ENCODE measurements around the gene SLITRK6. TPM values are rescaled to one million over a fixed set of nuclear protein-coding genes. Genes with fewer than 3 reads are reported as not detected.
"Not testable (repeated sequence)": the region's sequence is repeated elsewhere in the genome, so short reads cannot be mapped to it uniquely, and the experiment has no call there.

The SLITRK6 gene
- total RNA-seq, 1 donor from 2014 or later = 0.93 TPM

DNA sequence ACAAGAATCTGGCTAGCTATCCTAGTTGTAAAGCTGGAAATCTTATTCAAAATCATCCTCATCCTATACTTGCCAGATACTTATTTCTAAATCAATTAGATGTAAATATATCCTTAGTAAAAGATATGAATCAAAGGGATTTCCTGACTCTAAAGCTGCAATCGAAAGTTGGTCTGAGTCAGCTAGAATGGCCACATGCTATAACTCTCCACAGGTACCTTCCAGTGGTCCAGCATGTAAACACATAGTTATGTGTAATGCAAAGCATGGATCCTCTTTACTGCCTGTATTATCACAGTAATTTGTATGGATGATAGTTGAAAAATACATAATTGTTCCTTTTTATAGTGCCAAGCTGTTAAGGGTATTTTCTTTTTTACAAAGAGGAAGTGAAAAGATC is 27.4 kb downstream of the SLITRK6 start:
- Histone ChIP-seq H3K27me3 (ENCODE audit: low read depth) (no peaks in the 10 kb centered on the region), H3K9me3 (replicated peaks) (peaks cover 6% of the 10 kb centered on the region), H3K27ac (replicated peaks) (no peak overlapping the region), H3K4me1 (no peaks in the 10 kb centered on the region), H3K36me3 (no peaks in the 10 kb centered on the region), H3K4me3 (no peak overlapping the region)
- TF ChIP-seq, protein P1, sequence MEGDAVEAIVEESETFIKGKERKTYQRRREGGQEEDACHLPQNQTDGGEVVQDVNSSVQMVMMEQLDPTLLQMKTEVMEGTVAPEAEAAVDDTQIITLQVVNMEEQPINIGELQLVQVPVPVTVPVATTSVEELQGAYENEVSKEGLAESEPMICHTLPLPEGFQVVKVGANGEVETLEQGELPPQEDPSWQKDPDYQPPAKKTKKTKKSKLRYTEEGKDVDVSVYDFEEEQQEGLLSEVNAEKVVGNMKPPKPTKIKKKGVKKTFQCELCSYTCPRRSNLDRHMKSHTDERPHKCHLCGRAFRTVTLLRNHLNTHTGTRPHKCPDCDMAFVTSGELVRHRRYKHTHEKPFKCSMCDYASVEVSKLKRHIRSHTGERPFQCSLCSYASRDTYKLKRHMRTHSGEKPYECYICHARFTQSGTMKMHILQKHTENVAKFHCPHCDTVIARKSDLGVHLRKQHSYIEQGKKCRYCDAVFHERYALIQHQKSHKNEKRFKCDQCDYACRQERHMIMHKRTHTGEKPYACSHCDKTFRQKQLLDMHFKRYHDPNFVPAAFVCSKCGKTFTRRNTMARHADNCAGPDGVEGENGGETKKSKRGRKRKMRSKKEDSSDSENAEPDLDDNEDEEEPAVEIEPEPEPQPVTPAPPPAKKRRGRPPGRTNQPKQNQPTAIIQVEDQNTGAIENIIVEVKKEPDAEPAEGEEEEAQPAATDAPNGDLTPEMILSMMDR (IDR thresholded peaks at IDR 0.05; ENCODE audit: borderline replicate concordance) = no peak
- intact Hi-C loops (cut with micrococcal nuclease) = no loop called here
- no peak for DNase-seq

DNA sequence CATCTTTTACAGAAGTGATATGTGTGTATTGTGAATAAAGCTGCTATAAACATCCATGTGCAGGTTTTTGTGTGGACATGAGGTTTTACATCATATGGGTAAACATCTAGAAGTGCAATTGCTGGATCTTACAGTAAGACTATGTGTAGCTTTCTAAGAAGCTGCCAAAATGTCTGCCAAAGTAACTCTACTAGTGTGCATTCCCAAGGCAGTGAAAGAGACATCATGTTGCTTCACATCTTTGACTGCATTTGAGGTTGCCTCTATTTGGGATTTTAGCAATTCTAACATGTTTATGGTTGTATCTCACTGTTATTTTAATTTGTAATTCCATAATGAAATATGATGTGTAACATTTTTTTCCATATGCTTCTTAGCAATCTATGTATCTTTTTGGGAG is 30.3 kb downstream of the SLITRK6 start:
- Histone ChIP-seq H3K27ac (replicated peaks) (no peak overlapping the region), H3K9me3 (replicated peaks) (peaks cover 3% of the 10 kb centered on the region), H3K36me3 (no peaks in the 10 kb centered on the region), H3K4me1 (no peaks in the 10 kb centered on the region), H3K27me3 (ENCODE audit: low read depth) (no peaks in the 10 kb centered on the region), H3K4me3 (no peak overlapping the region)
- TF ChIP-seq, protein P1 (IDR thresholded peaks at IDR 0.05; ENCODE audit: borderline replicate concordance) = no peak
- DNase-seq = no peak
- intact Hi-C loops (cut with micrococcal nuclease) = no loop called here

DNA sequence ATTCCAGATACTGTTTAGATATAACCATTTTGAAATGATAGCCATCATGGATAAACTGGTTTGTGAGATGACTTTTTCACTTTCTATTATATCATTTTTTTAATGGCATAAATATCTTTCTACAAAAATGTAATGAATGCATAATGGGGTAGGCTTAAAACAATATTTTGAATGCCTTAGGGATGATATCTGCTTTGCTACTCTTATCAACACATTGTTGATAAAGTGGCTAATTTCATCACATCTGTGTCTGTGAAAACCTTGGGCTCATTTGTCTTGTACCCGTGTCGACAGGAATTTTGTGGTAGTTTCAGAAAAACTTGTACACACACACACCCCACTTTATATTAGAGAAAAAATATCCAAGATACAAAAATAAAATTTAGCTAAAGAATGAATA is 44.1 kb downstream of the SLITRK6 start:
- no peaks in the 10 kb centered on the region for H3K36me3 ChIP-seq
- H3K9me3 ChIP-seq (replicated peaks) = no peaks in the 10 kb centered on the region
- intact Hi-C loops (cut with micrococcal nuclease) = no loop called here
- TF ChIP-seq, protein P1 (IDR thresholded peaks at IDR 0.05; ENCODE audit: borderline replicate concordance) = no peak
- no peak overlapping the region for H3K4me3 ChIP-seq
- no peaks in the 10 kb centered on the region for H3K27me3 ChIP-seq (ENCODE audit: low read depth)
- no peaks in the 10 kb centered on the region for H3K4me1 ChIP-seq
- no peak overlapping the region for H3K27ac ChIP-seq (replicated peaks)
- no peak for DNase-seq

DNA sequence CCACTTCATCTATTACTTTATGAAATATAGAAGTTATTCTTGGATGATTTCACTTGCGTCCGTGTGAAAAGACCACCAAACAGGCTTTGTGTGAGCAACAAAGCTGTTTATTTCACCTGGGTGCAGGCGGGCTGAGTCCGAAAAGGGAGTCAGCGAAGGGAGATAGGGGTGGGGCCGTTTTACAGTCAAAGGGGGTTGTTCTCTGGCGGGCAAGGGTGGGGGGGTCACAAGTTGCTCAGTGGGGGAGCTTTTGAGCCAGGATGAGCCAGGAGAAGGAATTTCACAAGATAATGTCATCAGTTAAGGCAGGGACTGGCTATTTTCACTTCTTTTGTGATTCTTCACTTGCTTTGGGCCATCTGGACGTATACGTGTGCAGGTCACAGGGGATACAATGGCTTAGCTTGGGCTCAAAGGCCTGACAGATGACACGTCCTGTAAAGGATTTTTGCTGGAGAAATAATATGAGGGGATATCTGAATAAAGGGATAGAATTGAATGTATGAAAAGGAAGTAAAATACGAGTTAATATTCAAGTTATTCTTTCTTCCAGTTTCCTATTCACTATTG is 55.9 kb downstream of the SLITRK6 start:
- H3K9me3 ChIP-seq (replicated peaks); H3K36me3 ChIP-seq; DNase-seq; H3K4me3 ChIP-seq; H3K4me1 ChIP-seq; intact Hi-C loops (cut with micrococcal nuclease); H3K27me3 ChIP-seq (ENCODE audit: low read depth); H3K27ac ChIP-seq (replicated peaks): not testable (repeated sequence)

All from left ventricle myocardium inferior (tissue), 1 donor.